Heart left ventricle (tissue), 16 donors: Measurements from ENCODE around the gene GTF3C5. TPM values are rescaled to one million over a fixed set of nuclear protein-coding genes. Genes with fewer than 3 reads are reported as not detected.

Experiments used
- ATAC-seq, 4 donors: fragments of 200-7000 bp; cut with Tn5 transposase; one replicate each; pipeline ENCODE4 v1.9.1; 2020 to 2022; ENCODE audit warnings: moderate library complexity in 4 of 4, mild to moderate bottlenecking in 3 of 4, moderate number of reproducible peaks in 1 of 4
- DNase-seq, 5 donors: peaks; one replicate each; pipeline ENCODE4 v3.0.0-alpha.2; 2020
- H3K27ac ChIP-seq, 12 donors: fragments of 200-600 bp; sonication (generic) in 4 of 12; one replicate each; pipeline versions ENCODE4 v1.5.0 to v1.8.0; 2016 to 2022; ENCODE audit warnings: mild to moderate bottlenecking in 2 of 12
- H3K27me3 ChIP-seq, 9 donors: fragments of 200-600 bp; sonication (generic) in 2 of 9; one replicate each; pipeline versions ENCODE4 v1.5.1 to v1.8.0; 2016 to 2022; ENCODE audit warnings: mild to moderate bottlenecking in 3 of 9
- H3K36me3 ChIP-seq, 9 donors: fragments of 200-600 bp; sonication (generic) in 2 of 9; one replicate each; pipeline versions ENCODE4 v1.5.0 to v1.8.0; 2018 to 2022; ENCODE audit warnings: mild to moderate bottlenecking in 2 of 9
- H3K4me1 ChIP-seq, 12 donors: fragments of 200-600 bp; sonication (generic) in 4 of 12; one replicate each; pipeline versions ENCODE4 v1.5.0 to v1.8.0; 2016 to 2022; ENCODE audit warnings: mild to moderate bottlenecking in 3 of 12
- H3K4me3 ChIP-seq, 12 donors: fragments of 200-600 bp; sonication (generic) in 4 of 12; one replicate each; pipeline versions ENCODE4 v1.5.0 to v1.8.0; 2017 to 2022; ENCODE audit warnings: mild to moderate bottlenecking in 9 of 12, moderate library complexity in 4 of 12
- H3K9me3 ChIP-seq, 12 donors: fragments of 200-600 bp; sonication (generic) in 4 of 12; one replicate each; pipeline versions ENCODE4 v1.5.0 to v1.8.0; 2016 to 2022; ENCODE audit warnings: mild to moderate bottlenecking in 1 of 12
- CTCF ChIP-seq, 12 donors: fragments of 200-600 bp; sonication (generic) in 4 of 12; IDR thresholded peaks; one replicate each; pipeline versions ENCODE4 v1.5.0 to v1.8.0; 2018 to 2022; ENCODE audit warnings: antibody characterized with exemption in 12 of 12, mild to moderate bottlenecking in 5 of 12
- POLR2A ChIP-seq, 2 donors: fragments of 450-650 bp; IDR thresholded peaks; one replicate each; pipeline ENCODE4 v1.6.1; 2017; ENCODE audit warnings: antibody characterized with exemption in 2 of 2, mild to moderate bottlenecking in 2 of 2, moderate library complexity in 2 of 2
- WGBS, 4 donors: extraction: QIAGEN DNeasy Blood & Tissue Kit in 2 of 4; methylation state at CpG; one replicate each; pipeline versions ENCODE4 v1.1.5 to v1.1.7; 2013 to 2018; 5-methylcytosine and 5-hydroxymethylcytosine counted together
- intact Hi-C, 10 donors: fragments of 100-400 bp; cut with DNase I; formaldehyde crosslinking; loops; one replicate each; pipeline versions ENCODE4 v1.11.1 to v1.14.2; 2022
- polyA plus RNA-seq, 2 donors: library from polyadenylated mRNA; stranded (reverse); fragments of 200-250 nt; gene quantifications; one replicate each; pipeline ENCODE4 v1.2.3, GENCODE V29; 2013
- total RNA-seq, 9 donors: library from RNA; depleted of rRNA in 2 of 9; stranded (reverse); fragments of >200 nt in 2 of 9; fragmentation: NEBNext Ultra II Directional in 3 of 9; extraction: Animal tissue kit (Norgen Biotek cat#: 25700) in 3 of 9; gene quantifications; one replicate each; pipeline versions ENCODE4 v1.1.0 to v1.2.4, GENCODE V29; 2016 to 2023
- donor health status: ischemic (EF 13 %, LVEDD 7.1; RV severe dilation, severe dysfunction).
- donor health status: healthy with polysubstance abuse.
- donor health status: DM: no; HTN: yes; CAD: no.
- donor health status: DM: no; HTN: no; CAD: no.
- donor health status: ischemic (EF 25% LVEDD 6.9; RV normal size, moderate dysfunction).
- donor health status: ischemic (EF 25% LVEDD 5.7; RV mildly dilated, moderate dysfunction).
- donor health status: healthy.
- donor health status: DM: yes; HTN: yes; CAD: no.
- donor health status: ischemic (EF 35%, LVEDD 5.7; RV mildly dilated, moderate dysfunction).
- donor health status: nonischemic (EF 11% LVEDD 7.7; RV severe dilation, severe dysfunction).
- donor health status: DM: yes; HTN: yes; CAD: no.
- donor health status: PGD.
- donor health status: ischemic (EF 29% LVEDD 5.4; RV normal size, mild dysfunction).
- donor health status: nonischemic (EF 23%, LVEDD 6.1; RV moderate dilation, normal function).

The GTF3C5 gene
- total and polyA plus RNA-seq, 11 donors: 22.9 to 51.7 (median 35.9) TPM

GRCh38 chr9:133041958-133042357 is 11.2 kb downstream of the GTF3C5 start:
- Histone ChIP-seq H3K9me3 (no peaks in the 10 kb centered on the region), H3K36me3 (peaks cover 2 to 57% (median 54%) of the 10 kb centered on the region in 9 donors), H3K27me3 (no peaks in the 10 kb centered on the region), H3K27ac (no peak overlapping the region), H3K4me3 (no peak overlapping the region), H3K4me1 (peaks cover 0 to 6% (median 0%) of the 10 kb centered on the region in 12 donors)
- no peak for ATAC-seq
- WGBS, 4 donors: 87 to 95% (median 95%) methylated on average over 8 to 9 of the region's 9 CpGs
- TF ChIP-seq POLR2A (IDR thresholded peaks at IDR 0.05): no peak
- no peak for TF ChIP-seq CTCF (IDR thresholded peaks at IDR 0.05)
- intact Hi-C loops: loop anchor here in 4 of 10 donors (5.0 to 10.0 kb wide), 3 partner anchors 60 to 105 kb away; no protein-coding TSS in a partner anchor
- no peak for DNase-seq

GRCh38 chr9:133042676-133043075 is 11.9 kb downstream of the GTF3C5 start:
- WGBS, 4 donors: 79 to 89% (median 84%) methylated on average over 8 of the region's 8 CpGs
- intact Hi-C loops: loop anchor here in 4 of 10 donors (5.0 to 10.0 kb wide), 3 partner anchors 60 to 105 kb away; no protein-coding TSS in a partner anchor
- H3K4me3 ChIP-seq: no peak overlapping the region
- DNase-seq: no peak
- no peak overlapping the region for H3K27ac ChIP-seq
- peaks cover 0 to 6% (median 0%) of the 10 kb centered on the region in 12 donors for H3K4me1 ChIP-seq
- H3K9me3 ChIP-seq: no peaks in the 10 kb centered on the region
- ATAC-seq: no peak
- H3K36me3 ChIP-seq: peaks cover 2 to 64% (median 61%) of the 10 kb centered on the region in 9 donors
- TF ChIP-seq CTCF (IDR thresholded peaks at IDR 0.05): no peak
- TF ChIP-seq POLR2A (IDR thresholded peaks at IDR 0.05): no peak
- H3K27me3 ChIP-seq: no peaks in the 10 kb centered on the region

GRCh38 chr9:133043449-133044035 is 12.7 kb downstream of the GTF3C5 start:
- ATAC-seq (no peak), DNase-seq (no peak)
- no peaks in the 10 kb centered on the region for H3K9me3 ChIP-seq
- H3K27ac ChIP-seq: no peak overlapping the region
- no peak overlapping the region for H3K4me3 ChIP-seq
- H3K27me3 ChIP-seq: no peaks in the 10 kb centered on the region
- intact Hi-C loops: loop anchor here in 4 of 10 donors (5.0 to 10.0 kb wide), 3 partner anchors 59 to 104 kb away; no protein-coding TSS in a partner anchor
- WGBS, 4 donors: 96 to 97% (median 96%) methylated on average over 15 to 16 of the region's 16 CpGs
- H3K4me1 ChIP-seq: peaks cover 0 to 6% (median 0%) of the 10 kb centered on the region in 12 donors
- TF ChIP-seq CTCF (IDR thresholded peaks at IDR 0.05) (no peak), POLR2A (IDR thresholded peaks at IDR 0.05) (no peak)
- peaks cover 2 to 73% (median 67%) of the 10 kb centered on the region in 9 donors for H3K36me3 ChIP-seq

GRCh38 chr9:133044125-133044524 is 13.3 kb downstream of the GTF3C5 start:
- intact Hi-C loops: loop anchor here in 4 of 10 donors (5.0 to 10.0 kb wide), 3 partner anchors 58 to 103 kb away; no protein-coding TSS in a partner anchor
- Histone ChIP-seq H3K27me3 (no peaks in the 10 kb centered on the region), H3K4me3 (no peak overlapping the region), H3K27ac (no peak overlapping the region), H3K9me3 (no peaks in the 10 kb centered on the region), H3K36me3 (peaks cover 2 to 79% (median 73%) of the 10 kb centered on the region in 9 donors), H3K4me1 (peaks cover 0 to 6% (median 0%) of the 10 kb centered on the region in 12 donors)
- 86 to 94% (median 88%) methylated on average over 6 of the region's 6 CpGs for WGBS, 4 donors
- no peak for TF ChIP-seq POLR2A (IDR thresholded peaks at IDR 0.05)
- no peak for TF ChIP-seq CTCF (IDR thresholded peaks at IDR 0.05)
- no peak for DNase-seq
- ATAC-seq: no peak
